ENCODE measurements around the gene GARRE1. TPM values are rescaled to one million over a fixed set of nuclear protein-coding genes. Genes with fewer than 3 reads are reported as not detected.

The GARRE1 gene
- total RNA-seq, 1 donor from 2014 or later: 14.8 TPM

DNA sequence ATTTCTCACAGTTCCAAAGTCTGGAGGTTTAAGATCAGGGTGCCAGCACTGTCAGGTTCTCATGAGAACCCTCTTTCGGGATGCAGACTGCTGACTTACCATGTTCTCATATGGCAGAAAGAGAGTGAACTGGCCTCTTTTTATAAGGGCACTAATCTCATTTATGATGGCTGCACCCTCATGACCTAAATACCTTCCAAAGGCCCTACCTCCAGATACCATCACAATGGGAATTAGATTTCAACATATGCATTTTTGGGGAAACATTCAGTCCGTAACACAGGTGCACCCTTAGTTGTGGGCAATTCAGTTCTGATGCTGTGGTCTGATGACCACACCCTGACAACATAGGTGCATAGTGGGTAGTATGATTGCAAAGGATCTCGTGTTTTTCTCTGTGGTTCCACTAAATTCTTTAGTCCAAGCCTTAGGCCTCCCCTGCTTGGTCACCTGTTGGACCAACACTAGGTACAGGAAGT is 33.3 kb downstream of the GARRE1 start:
- no peaks in the 10 kb centered on the region for H3K27me3 ChIP-seq (ENCODE audit: control insufficient read depth, insufficient read depth, low read length)
- H3K36me3 ChIP-seq (ENCODE audit: control insufficient read depth, insufficient read depth, low read length): no peaks in the 10 kb centered on the region
- no peak overlapping the region for H3K4me3 ChIP-seq (ENCODE audit: low read depth, low read length)
- no peak for DNase-seq (ENCODE audit: low read depth)
- TF ChIP-seq, protein P1, sequence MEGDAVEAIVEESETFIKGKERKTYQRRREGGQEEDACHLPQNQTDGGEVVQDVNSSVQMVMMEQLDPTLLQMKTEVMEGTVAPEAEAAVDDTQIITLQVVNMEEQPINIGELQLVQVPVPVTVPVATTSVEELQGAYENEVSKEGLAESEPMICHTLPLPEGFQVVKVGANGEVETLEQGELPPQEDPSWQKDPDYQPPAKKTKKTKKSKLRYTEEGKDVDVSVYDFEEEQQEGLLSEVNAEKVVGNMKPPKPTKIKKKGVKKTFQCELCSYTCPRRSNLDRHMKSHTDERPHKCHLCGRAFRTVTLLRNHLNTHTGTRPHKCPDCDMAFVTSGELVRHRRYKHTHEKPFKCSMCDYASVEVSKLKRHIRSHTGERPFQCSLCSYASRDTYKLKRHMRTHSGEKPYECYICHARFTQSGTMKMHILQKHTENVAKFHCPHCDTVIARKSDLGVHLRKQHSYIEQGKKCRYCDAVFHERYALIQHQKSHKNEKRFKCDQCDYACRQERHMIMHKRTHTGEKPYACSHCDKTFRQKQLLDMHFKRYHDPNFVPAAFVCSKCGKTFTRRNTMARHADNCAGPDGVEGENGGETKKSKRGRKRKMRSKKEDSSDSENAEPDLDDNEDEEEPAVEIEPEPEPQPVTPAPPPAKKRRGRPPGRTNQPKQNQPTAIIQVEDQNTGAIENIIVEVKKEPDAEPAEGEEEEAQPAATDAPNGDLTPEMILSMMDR (IDR thresholded peaks at IDR 0.05; ENCODE audit: insufficient read depth, low read length, poor library complexity, severe bottlenecking): no peak

DNA sequence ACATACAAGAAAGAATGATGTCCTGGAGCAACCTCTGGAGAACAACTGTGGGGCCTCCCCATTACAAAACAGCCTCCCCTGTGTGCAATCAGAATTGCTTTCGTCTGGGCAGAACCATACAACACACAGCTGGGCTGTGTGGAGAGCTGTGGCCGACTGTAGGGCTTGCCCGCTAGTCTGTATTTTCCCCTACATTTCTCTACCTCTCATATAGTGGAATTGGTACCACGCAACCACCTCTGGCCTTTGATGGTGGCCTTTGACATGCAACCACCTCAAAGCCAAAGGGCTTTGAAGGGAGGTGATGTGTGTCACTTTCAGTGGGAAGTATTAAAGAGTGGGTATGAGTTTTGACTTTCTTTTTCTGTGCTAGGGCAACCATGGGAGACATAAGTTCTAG is 34.0 kb downstream of the GARRE1 start:
- no peak for DNase-seq (ENCODE audit: low read depth)
- H3K4me3 ChIP-seq (ENCODE audit: low read depth, low read length): no peak overlapping the region
- H3K27me3 ChIP-seq (ENCODE audit: control insufficient read depth, insufficient read depth, low read length): no peaks in the 10 kb centered on the region
- no peaks in the 10 kb centered on the region for H3K36me3 ChIP-seq (ENCODE audit: control insufficient read depth, insufficient read depth, low read length)
- TF ChIP-seq, protein P1 (IDR thresholded peaks at IDR 0.05; ENCODE audit: insufficient read depth, low read length, poor library complexity, severe bottlenecking): no peak

DNA sequence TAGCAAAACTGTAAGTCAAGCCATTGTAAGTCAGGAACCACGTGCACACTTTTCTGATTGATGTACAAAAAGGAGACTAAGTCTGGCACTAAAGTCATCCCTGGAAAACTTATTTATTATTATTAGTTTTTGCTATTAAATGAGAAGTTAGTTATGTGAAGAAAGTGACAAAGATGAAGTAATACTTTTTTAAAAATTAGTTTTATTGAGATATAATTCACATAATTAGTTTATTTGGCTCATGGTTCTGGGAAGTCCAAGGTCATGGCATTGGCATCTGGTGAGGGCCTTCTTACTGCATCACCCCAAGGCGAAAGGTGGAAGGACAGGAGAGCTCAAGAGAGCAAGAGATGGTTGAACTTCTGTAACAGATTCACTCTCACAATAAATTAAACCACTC is 36.9 kb downstream of the GARRE1 start:
- no peak for DNase-seq (ENCODE audit: low read depth)
- H3K36me3 ChIP-seq (ENCODE audit: control insufficient read depth, insufficient read depth, low read length): no peaks in the 10 kb centered on the region
- TF ChIP-seq, protein P1 (IDR thresholded peaks at IDR 0.05; ENCODE audit: insufficient read depth, low read length, poor library complexity, severe bottlenecking): no peak

DNA sequence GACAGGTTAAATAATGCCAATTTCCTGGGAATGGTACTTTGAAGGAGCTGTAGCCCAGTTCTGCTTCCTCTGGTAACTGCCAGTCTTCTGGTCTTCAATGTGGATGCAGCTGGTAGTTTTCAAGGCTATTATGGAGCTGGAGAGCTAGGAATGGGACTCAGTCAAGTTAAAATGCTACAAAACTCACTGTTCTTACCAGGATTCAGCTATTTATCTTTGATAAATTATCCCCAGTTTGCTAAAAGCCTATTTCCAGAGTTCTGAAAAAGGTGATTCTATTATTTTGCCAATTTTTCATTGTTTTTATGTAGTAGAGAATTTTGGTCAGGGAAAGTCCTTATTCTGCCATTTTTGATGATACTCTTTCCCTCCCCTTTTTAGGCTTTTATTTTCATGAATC is 40.7 kb downstream of the GARRE1 start:
- Histone ChIP-seq H3K36me3 (ENCODE audit: control insufficient read depth, insufficient read depth, low read length) (no peaks in the 10 kb centered on the region), H3K4me3 (ENCODE audit: low read depth, low read length) (no peak overlapping the region), H3K27me3 (ENCODE audit: control insufficient read depth, insufficient read depth, low read length) (no peaks in the 10 kb centered on the region)
- no peak for DNase-seq (ENCODE audit: low read depth)
- TF ChIP-seq, protein P1 (IDR thresholded peaks at IDR 0.05; ENCODE audit: insufficient read depth, low read length, poor library complexity, severe bottlenecking): no peak

More for the DNA sequence above, 36.9 kb downstream of the GARRE1 start:
- Histone ChIP-seq H3K27me3 (ENCODE audit: control insufficient read depth, insufficient read depth, low read length) (no peaks in the 10 kb centered on the region), H3K4me3 (ENCODE audit: low read depth, low read length) (no peak overlapping the region)

DNA sequence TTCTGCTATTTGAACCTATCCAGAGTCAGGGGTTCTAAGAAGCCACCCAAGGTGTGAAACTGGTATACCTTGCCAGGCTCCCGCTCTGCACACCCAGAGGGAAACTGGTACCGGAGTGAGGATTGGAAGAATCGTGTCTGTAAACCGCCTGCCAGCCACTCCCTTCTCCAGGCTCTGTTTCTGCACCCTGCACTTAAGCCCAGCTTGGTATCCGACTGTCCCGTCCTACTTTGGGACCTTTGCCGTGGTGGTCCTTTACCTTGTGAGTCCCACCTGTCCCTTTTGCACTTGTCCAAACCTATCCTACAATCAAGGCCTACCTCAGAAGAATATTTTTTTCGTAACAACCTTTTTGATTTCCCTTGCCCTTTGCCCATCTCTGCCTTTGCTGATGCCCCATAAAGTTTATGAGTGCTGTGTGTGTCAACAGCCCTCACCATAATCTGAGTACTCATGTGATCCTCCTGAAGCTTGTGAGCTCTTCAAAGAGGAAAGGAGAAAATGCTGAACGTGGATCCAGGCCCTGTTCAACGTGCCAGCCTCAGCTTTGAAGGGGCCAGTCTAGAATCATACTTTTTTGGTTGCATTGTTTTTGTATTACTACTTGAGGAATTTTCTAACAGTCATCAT is 44.7 kb downstream of the GARRE1 start:
- Histone ChIP-seq H3K36me3 (ENCODE audit: control insufficient read depth, insufficient read depth, low read length) (peaks cover 2% of the 10 kb centered on the region), H3K27me3 (ENCODE audit: control insufficient read depth, insufficient read depth, low read length) (no peaks in the 10 kb centered on the region), H3K4me3 (ENCODE audit: low read depth, low read length) (no peak overlapping the region)
- DNase-seq (ENCODE audit: low read depth): no peak
- TF ChIP-seq, protein P1 (IDR thresholded peaks at IDR 0.05; ENCODE audit: insufficient read depth, low read length, poor library complexity, severe bottlenecking): no peak

DNA sequence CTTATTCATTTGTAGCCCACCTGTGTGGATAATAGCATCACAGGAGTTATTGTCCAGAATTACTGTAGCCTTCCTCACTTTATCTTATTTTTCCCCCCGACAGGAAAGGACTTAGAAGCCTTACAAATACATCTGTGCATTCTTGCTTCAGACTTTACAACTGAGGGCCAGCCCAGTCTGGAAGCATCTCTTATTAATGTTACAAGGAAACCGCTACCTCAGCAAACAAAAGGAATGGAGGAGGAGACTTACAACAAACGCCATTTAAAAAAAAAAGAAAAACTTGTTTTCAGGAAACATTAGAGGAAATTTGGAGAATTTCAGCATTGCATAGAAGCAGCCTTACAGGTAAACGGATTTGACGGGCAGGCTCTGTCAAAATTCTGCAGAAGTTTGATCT is 45.2 kb downstream of the GARRE1 start:
- TF ChIP-seq, protein P1 (IDR thresholded peaks at IDR 0.05; ENCODE audit: insufficient read depth, low read length, poor library complexity, severe bottlenecking): no peak
- no peak for DNase-seq (ENCODE audit: low read depth)
- no peaks in the 10 kb centered on the region for H3K27me3 ChIP-seq (ENCODE audit: control insufficient read depth, insufficient read depth, low read length)
- H3K4me3 ChIP-seq (ENCODE audit: low read depth, low read length): no peak overlapping the region
- H3K36me3 ChIP-seq (ENCODE audit: control insufficient read depth, insufficient read depth, low read length): peaks cover 2% of the 10 kb centered on the region
